Measurements from ENCODE around the gene CCDC149. TPM values are rescaled to one million over a fixed set of nuclear protein-coding genes. Genes with fewer than 3 reads are reported as not detected.

Gene CCDC149
- total RNA-seq, 2 experiments from 2014 or later, result not detected

GRCh38 chr4:24897639-24898038 lies 15.2 kb downstream of the CCDC149 start:
- Histone ChIP-seq H3K4me2 (ENCODE audit: low read length) (no peak overlapping the region), H3K9me3 (ENCODE audit: low read length) (no peaks in the 10 kb centered on the region), H3K27ac (ENCODE audit: low read depth, low read length, poor library complexity, severe bottlenecking) (no peak overlapping the region), H4K20me1 (ENCODE audit: insufficient read depth, low read length) (no peaks in the 10 kb centered on the region), H3K9me2 (ENCODE audit: insufficient read depth, low read length) (no peaks in the 10 kb centered on the region), H3K79me2 (ENCODE audit: insufficient read depth, low read depth, low read length) (no peaks in the 10 kb centered on the region), H2AFZ (ENCODE audit: low read length) (no peak overlapping the region), H3K4me3 (ENCODE audit: low read depth, low read length, poor library complexity, severe bottlenecking) (no peak overlapping the region), H3K4me1 (ENCODE audit: insufficient read depth, low read length, poor library complexity, severe bottlenecking) (no peaks in the 10 kb centered on the region), H3K36me3 (ENCODE audit: insufficient read depth, low read length) (no peaks in the 10 kb centered on the region)
- TF ChIP-seq CTCF (conservative IDR thresholded peaks at IDR 0.05; ENCODE audit: low read length) (no peak), EZH2phosphoT487 (IDR thresholded peaks at IDR 0.05; ENCODE audit: borderline replicate concordance, low read depth, low read length) (no peak)
- intact Hi-C loops (cut with micrococcal nuclease; ENCODE audit: unreplicated experiment), result no loop called here
- no TSS peak for BruUV-seq (replicated peaks)
- POLR2A ChIA-PET, result no interaction called here
- CTCF ChIA-PET (ENCODE audit: unreplicated experiment), result no interaction called here
- DNase-seq (ENCODE audit: low spot score), result no peak

- Histone ChIP-seq H2AFZ (ENCODE audit: low read length) (no peak overlapping the region), H3K36me3 (ENCODE audit: insufficient read depth, low read length) (no peaks in the 10 kb centered on the region), H3K4me2 (ENCODE audit: low read length) (no peak overlapping the region), H3K9me2 (ENCODE audit: insufficient read depth, low read length) (no peaks in the 10 kb centered on the region), H3K79me2 (ENCODE audit: insufficient read depth, low read depth, low read length) (no peaks in the 10 kb centered on the region), H3K4me3 (ENCODE audit: low read depth, low read length, poor library complexity, severe bottlenecking) (no peak overlapping the region), H3K4me1 (ENCODE audit: insufficient read depth, low read length, poor library complexity, severe bottlenecking) (no peaks in the 10 kb centered on the region), H4K20me1 (ENCODE audit: insufficient read depth, low read length) (no peaks in the 10 kb centered on the region), H3K27ac (ENCODE audit: low read depth, low read length, poor library complexity, severe bottlenecking) (no peak overlapping the region), H3K9me3 (ENCODE audit: low read length) (no peaks in the 10 kb centered on the region)
- TF ChIP-seq EZH2phosphoT487 (IDR thresholded peaks at IDR 0.05; ENCODE audit: borderline replicate concordance, low read depth, low read length) (no peak), CTCF (conservative IDR thresholded peaks at IDR 0.05; ENCODE audit: low read length) (no peak)
- no peak for DNase-seq (ENCODE audit: low spot score)
- BruUV-seq (replicated peaks), result no TSS peak
- CTCF ChIA-PET (ENCODE audit: unreplicated experiment), result no interaction called here
- POLR2A ChIA-PET, result no interaction called here
- intact Hi-C loops (cut with micrococcal nuclease; ENCODE audit: unreplicated experiment), result no loop called here
Measured at GRCh38 chr4:24896977-24897376, 15.9 kb downstream of the CCDC149 start.

- no peak overlapping the region for H3K27ac ChIP-seq (ENCODE audit: low read depth, low read length, poor library complexity, severe bottlenecking)
- H3K9me2 ChIP-seq (ENCODE audit: insufficient read depth, low read length), result no peaks in the 10 kb centered on the region
- no peak for TF ChIP-seq EZH2phosphoT487 (IDR thresholded peaks at IDR 0.05; ENCODE audit: borderline replicate concordance, low read depth, low read length)
- TF ChIP-seq CTCF (conservative IDR thresholded peaks at IDR 0.05; ENCODE audit: low read length), result no peak
- no TSS peak for BruUV-seq (replicated peaks)
- no peaks in the 10 kb centered on the region for H3K79me2 ChIP-seq (ENCODE audit: insufficient read depth, low read depth, low read length)
- no peak for DNase-seq (ENCODE audit: low spot score)
- H3K9me3 ChIP-seq (ENCODE audit: low read length), result no peaks in the 10 kb centered on the region
- no peak overlapping the region for H3K4me3 ChIP-seq (ENCODE audit: low read depth, low read length, poor library complexity, severe bottlenecking)
- POLR2A ChIA-PET, result no interaction called here
- intact Hi-C loops (cut with micrococcal nuclease; ENCODE audit: unreplicated experiment), result no loop called here
- H4K20me1 ChIP-seq (ENCODE audit: insufficient read depth, low read length), result no peaks in the 10 kb centered on the region
- H2AFZ ChIP-seq (ENCODE audit: low read length), result no peak overlapping the region
- H3K4me1 ChIP-seq (ENCODE audit: insufficient read depth, low read length, poor library complexity, severe bottlenecking), result no peaks in the 10 kb centered on the region
- no peak overlapping the region for H3K4me2 ChIP-seq (ENCODE audit: low read length)
- no peaks in the 10 kb centered on the region for H3K36me3 ChIP-seq (ENCODE audit: insufficient read depth, low read length)
- CTCF ChIA-PET (ENCODE audit: unreplicated experiment), result no interaction called here
Measured at GRCh38 chr4:24896056-24896455, 16.8 kb downstream of the CCDC149 start.
